Epithelial cell of esophagus (primary cell): ENCODE data around the gene PSEN1.

ENCODE experiments used
- DNase-seq: peaks from one replicate; pipeline ENCODE4 v3.0.0; 2010; ENCODE audit warnings: low read depth
- H3K4me3 ChIP-seq: 2 replicates; pipeline ENCODE4 v1.5.1; 2011; ENCODE audit warnings: mild to moderate bottlenecking, low read length, control low read depth
- CTCF ChIP-seq: IDR thresholded peaks from 2 replicates; pipeline ENCODE4 v1.5.1; 2011; ENCODE audit warnings: low read depth, mild to moderate bottlenecking, low read length, control low read depth, inconsistent platforms; ENCODE audit not compliant: insufficient read depth; ENCODE audit errors: missing control alignments

The PSEN1 gene

GRCh38 chr14:73238424-73238852, 102.1 kb downstream of the PSEN1 start:
- no peak for TF ChIP-seq CTCF
- peak; percentile 76 for DNase-seq
- H3K4me3 ChIP-seq = peak overlapping the region; percentile 46

DNA sequence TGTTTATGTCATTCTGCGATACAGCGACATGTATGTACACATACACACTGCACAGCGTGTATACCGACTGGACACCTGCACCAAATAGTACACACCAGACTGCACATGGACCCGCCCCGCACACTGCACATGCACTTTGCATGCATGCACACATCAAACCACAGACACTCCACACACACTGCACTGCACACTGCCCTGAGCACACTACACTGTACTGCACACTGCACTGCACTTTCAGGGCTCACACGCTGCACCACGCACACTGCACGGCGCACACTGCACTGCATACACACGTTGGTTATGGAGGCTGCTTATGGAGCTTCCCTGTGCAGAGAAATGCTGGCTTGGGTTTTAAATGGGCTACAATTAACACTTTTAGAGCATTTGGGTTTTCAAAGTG, 102.6 kb downstream of the PSEN1 start:
- no peak for DNase-seq
- TF ChIP-seq CTCF = no peak
- no peak overlapping the region for H3K4me3 ChIP-seq

- H3K4me3 ChIP-seq = no peak overlapping the region
- DNase-seq = peak; percentile 37
- TF ChIP-seq CTCF = no peak
These were observed 103.3 kb downstream of the PSEN1 start for GRCh38 chr14:73239393-73240241.

DNA sequence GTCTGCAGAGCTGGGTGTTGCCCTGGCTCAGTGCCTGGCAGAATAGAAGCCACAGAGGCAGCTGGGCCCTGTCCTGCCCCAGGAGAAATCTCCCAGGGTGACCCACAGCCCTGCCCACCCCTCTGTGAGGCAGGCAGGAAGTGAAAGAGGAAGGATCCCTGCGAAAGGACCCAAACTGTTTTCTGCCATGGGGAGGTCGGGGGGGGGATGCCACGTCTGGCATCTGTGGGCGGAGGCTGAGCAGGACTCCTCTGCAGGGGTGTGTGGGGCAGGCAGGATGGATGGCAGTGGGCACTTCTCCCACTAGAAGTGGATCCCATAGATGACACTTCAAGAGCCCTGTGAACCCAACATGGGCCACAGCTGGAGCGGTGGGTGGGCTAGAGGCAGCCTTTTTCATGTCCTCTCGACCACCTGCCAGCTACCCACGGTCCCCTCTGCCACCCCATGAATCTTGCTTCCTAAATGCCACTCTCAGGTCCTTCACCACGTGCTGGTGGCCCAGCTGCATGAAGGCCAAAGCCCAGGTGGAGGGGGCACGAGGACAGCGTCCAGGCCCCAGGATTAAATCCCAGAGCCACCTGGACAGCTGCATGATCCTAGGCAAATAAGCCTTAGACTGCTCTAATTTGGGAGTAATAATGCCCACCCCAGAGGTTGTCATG, 104.6 kb downstream of the PSEN1 start:
- no peak for DNase-seq
- TF ChIP-seq CTCF = no peak
- no peak overlapping the region for H3K4me3 ChIP-seq

- no peak for TF ChIP-seq CTCF
- peak; percentile 46 for DNase-seq
- no peak overlapping the region for H3K4me3 ChIP-seq
These were observed 105.3 kb downstream of the PSEN1 start for GRCh38 chr14:73241481-73242165.

- no peak for TF ChIP-seq CTCF
- no peak for DNase-seq
- no peak overlapping the region for H3K4me3 ChIP-seq
These were observed 106.1 kb downstream of the PSEN1 start for GRCh38 chr14:73242357-73242901.
